HG02885 (cell line): Measurements from ENCODE around the gene PARP8.

Experiments used
- ATAC-seq: cut with Tn5 transposase; IDR thresholded peaks from one replicate; pipeline ENCODE4 v1.9.1; 2021; ENCODE audit warnings: mild to moderate bottlenecking; ENCODE audit not compliant: unreplicated experiment, poor library complexity

PARP8 gene

DNA sequence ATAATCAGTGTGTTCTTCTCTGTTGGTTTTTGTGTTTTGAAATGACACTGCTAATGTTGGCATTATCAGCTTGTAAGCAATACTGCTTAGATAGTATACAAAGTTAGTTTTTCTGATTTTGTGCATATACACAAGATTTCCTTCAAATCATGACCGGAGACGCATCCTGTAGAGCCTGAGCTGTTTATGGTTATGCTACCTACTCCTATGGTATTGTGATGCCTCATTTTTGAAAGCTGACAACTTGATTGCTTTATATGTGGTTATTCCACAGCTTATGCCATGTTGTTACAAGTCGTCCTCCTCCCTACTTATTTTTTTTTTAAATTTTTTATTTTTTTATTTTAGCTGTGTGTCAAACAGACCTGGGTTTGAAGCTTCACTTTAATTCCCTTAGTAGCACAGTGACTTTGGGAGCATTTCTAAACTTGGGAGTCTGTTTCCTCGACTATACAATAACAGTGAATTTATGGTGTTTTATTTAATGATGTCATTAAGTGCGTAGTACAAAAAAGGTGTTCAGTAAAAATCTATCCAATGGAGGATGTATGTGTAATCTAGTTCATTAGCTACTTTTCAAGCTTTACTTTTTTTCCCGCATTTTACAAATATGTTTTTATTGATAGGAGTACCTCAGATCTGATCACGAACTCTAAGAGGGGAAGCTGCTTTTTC lies 59.5 kb downstream of the PARP8 start:
- ATAC-seq = no peak

GRCh38 chr5:50726475-50727148 lies 60.2 kb downstream of the PARP8 start:
- ATAC-seq = no peak

GRCh38 chr5:50727149-50727496 lies 60.7 kb downstream of the PARP8 start:
- ATAC-seq = no peak

DNA sequence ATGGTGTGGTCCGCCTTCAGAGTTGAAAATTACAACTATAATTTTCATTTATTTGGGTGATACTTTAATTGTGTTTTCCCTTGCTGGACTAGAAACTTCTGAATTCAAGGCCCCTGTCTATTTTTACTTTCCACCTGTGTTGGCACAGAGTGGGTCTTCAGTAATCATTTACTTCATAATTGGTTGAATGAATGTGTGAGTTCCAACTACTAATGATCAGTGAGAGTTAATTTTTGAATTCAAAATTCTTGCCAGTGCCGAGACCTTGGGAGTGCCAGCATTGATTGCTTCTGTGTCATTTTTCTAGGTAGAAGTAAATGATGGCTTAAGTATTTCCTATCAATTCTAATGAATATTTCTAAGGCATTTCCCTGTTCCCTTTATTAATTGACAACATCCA lies 61.4 kb downstream of the PARP8 start:
- ATAC-seq = no peak

GRCh38 chr5:50730336-50730735 lies 63.9 kb downstream of the PARP8 start:
- no peak for ATAC-seq

- no peak for ATAC-seq
Measured at GRCh38 chr5:50730841-50731240, 64.4 kb downstream of the PARP8 start.

DNA sequence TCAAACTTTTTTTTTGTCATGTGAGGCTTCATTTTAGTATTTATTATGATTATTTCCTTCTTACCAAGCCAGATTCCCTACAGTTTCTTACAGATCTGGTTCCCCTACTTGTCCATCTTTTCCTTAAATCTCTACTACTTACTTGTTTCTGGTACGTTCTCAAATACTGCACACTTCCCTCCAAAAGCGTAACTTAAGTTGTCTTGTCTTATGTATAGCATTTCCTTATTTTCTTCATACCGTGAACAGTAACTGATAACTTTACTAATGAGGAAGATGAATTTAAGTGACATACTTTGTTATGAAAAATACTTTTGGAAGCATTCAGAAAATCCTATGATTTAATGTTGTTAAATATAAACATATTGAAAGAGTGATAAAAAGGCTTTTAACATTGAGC lies 67.3 kb downstream of the PARP8 start:
- no peak for ATAC-seq

DNA sequence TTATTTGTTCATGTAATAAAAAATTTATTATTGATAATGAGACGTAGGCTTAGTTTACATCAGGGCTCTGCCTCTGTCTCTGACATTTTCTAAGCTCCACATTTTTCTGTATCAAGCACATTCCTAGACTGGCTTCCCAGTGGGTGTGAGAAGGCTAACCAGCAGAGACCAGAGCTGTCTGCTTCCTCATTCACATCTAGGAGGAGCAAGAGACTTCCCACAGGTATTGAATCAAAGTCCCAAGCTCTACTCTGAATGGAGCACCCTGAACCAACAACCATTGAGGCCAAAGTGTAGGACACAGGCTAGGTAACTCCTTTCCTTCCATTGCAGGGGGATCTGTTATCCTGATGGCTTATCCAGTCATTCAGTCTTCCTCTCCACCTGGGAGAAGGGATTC lies 72.4 kb downstream of the PARP8 start:
- ATAC-seq = no peak

- ATAC-seq = no peak
Measured at GRCh38 chr5:50740832-50741231, 74.4 kb downstream of the PARP8 start.

DNA sequence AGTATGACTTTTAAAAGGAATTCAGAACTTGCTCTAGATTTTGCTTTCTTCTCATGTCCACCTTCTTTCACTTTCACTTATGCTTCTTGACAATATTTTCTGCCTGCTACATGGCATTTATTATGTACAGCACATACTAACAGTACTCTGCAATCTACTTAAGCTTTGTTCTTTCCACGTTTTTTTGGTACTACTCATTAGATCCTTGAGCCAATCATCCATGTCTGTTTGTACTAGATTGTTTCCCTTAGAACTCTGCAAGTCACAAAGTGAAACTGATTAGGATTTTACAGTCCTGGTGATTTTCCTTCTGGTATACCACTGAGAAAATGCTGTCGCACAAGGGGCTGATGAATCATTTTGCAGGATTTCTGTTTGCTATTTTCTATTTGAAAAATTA lies 78.3 kb downstream of the PARP8 start:
- ATAC-seq = peak; percentile 78

GRCh38 chr5:50745221-50745910 lies 78.9 kb downstream of the PARP8 start:
- ATAC-seq = no peak

- ATAC-seq = no peak
Measured at GRCh38 chr5:50749181-50749580, 82.7 kb downstream of the PARP8 start.

DNA sequence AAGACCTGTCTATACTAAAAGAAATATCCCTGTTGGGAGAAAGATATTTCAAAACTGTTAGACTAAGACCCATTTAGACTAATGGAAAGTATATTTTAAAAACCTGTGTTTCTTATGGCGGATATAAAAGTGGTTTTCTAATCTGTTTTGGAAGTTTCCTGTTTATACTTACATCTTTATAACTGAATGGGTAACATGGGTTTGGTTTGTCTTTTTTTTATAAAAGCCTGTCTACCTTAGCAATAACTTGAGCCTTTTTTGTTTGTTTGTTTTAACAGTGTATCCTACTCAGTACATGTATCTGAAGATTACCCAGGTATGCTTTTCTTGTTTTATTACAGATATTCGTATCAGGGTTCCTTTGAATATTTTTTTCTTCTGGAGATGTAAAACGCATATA lies 83.4 kb downstream of the PARP8 start:
- no peak for ATAC-seq

- ATAC-seq = peak; percentile 96
Measured at GRCh38 chr5:50751064-50751657, 84.7 kb downstream of the PARP8 start.

GRCh38 chr5:50752800-50753199 lies 86.4 kb downstream of the PARP8 start:
- ATAC-seq = no peak

DNA sequence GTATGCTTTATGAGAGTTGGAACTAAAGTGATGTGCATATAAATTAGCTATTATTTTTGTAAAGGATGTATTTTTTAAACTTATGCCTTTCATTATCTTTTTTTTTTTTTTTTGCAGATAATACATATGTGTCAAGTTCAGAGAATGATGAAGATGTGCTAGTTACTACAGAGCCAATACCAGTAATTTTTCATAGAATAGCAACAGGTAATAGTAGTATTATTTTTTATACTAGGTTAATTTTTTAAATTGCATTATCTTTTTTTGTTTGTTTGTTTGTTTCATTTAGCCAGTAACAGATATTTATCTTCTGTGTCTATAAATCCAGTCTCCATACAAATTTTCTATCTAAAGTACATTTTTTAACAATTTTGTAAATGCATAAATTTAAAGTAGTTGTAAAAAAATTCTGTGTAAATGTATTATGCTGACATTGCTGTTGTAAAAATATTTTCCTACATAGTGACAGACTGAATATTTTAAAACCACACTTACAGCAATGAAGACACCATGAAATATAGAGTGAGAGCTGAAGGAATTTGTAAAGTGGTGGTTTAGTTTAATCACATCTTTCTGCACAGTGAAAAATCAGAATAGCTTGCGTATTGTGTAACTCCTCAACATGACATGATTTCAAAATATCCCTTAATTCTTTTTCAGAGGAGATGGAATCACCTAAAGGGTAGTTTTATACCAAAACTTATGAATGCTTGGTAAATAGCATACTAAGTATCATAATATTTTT lies 93.3 kb downstream of the PARP8 start:
- ATAC-seq = no peak

- ATAC-seq = no peak
Measured at GRCh38 chr5:50763351-50763750, 96.9 kb downstream of the PARP8 start.

GRCh38 chr5:50763846-50764245 lies 97.4 kb downstream of the PARP8 start:
- no peak for ATAC-seq

GRCh38 chr5:50766042-50766441 lies 99.6 kb downstream of the PARP8 start:
- ATAC-seq = no peak

- ATAC-seq = no peak
Measured at GRCh38 chr5:50766462-50766861, 100.0 kb downstream of the PARP8 start.

DNA sequence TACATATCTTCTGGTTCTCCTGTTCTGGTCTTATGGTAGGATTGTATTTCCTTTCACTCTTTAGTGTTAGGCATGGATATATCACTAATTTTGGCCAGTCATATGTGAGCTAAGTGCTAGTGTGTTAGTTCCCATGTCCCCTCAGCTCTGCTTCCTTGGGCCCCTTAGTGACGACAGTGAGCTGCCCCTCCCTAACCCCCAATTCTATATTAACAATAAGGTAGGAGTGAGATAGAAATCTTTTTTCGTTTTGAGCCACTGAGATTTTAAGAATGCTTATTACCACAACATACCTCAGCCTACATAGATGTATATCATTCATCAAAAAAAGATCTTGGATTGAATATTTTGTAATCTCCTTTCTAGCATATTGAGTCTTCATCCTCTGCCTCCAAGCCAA lies 100.5 kb downstream of the PARP8 start:
- no peak for ATAC-seq
